GM23248 (cell line): ENCODE results near the gene MRPL28.

Experiments used
- EZH2 ChIP-seq: fragments of 200-600 bp; sonication (generic); IDR thresholded peaks from 2 replicates; pipeline ENCODE4 v1.6.1; 2018; ENCODE audit warnings: antibody characterized with exemption, mild to moderate bottlenecking; ENCODE audit not compliant: insufficient read depth, poor library complexity, severe bottlenecking
- EZH2phosphoT487 ChIP-seq: fragments of 200-600 bp; sonication (generic); IDR thresholded peaks from 2 replicates; pipeline ENCODE4 v1.6.1; 2018; ENCODE audit warnings: antibody characterized with exemption, moderate library complexity, mild to moderate bottlenecking, low read depth; ENCODE audit not compliant: insufficient read depth

- TF ChIP-seq EZH2: no peak
- no peak for TF ChIP-seq EZH2phosphoT487
These were observed 46.2 kb downstream of the MRPL28 start for GRCh38 chr16:324201-324450.
